ENCODE data around the gene ZMAT5. TPM values are rescaled to one million over a fixed set of nuclear protein-coding genes. Genes with fewer than 3 reads are reported as not detected.

Gene ZMAT5
- total and polyA plus RNA-seq, 2 of the 13 experiments (the other 11 are each of a cell fraction or from before 2014, with no cell fraction given), result 20.7 to 27.8 TPM

- TF ChIP-seq NFKBIZ (CRISPR knock-in tag; IDR thresholded peaks at IDR 0.05), result no peak
- TF ChIP-seq ZC3H13 (CRISPR knock-in tag; IDR thresholded peaks at IDR 0.05), result no peak; the same call in 1 of the 2 replicates
- TF ChIP-seq HOMEZ (CRISPR knock-in tag; IDR thresholded peaks at IDR 0.05; ENCODE audit: low read depth), result peak; percentile 62; the same call in 1 of the 2 replicates
- peak; percentile 62; the same call in 1 of the 2 replicates for TF ChIP-seq ZNF580 (CRISPR knock-in tag; IDR thresholded peaks at IDR 0.05; ENCODE audit: borderline replicate concordance, low read depth)
- TF ChIP-seq ATF5 (CRISPR knock-in tag; IDR thresholded peaks at IDR 0.05; ENCODE audit: low read depth), result no peak
- TF ChIP-seq XRCC5 (optimal IDR thresholded peaks at IDR 0.05; ENCODE audit: low read length), result no peak
- TF ChIP-seq SMARCE1 (IDR thresholded peaks at IDR 0.05; ENCODE audit: borderline replicate concordance), result no peak
- no peak for TF ChIP-seq ZNF546 (CRISPR knock-in tag; conservative IDR thresholded peaks at IDR 0.05)
- TF ChIP-seq FOXM1 (CRISPR knock-in tag; IDR thresholded peaks at IDR 0.05), result no peak
- no peak for TF ChIP-seq HMGXB3 (CRISPR knock-in tag; IDR thresholded peaks at IDR 0.05; ENCODE audit: borderline replicate concordance)
- peak; percentile 54 for TF ChIP-seq IKZF5 (CRISPR knock-in tag; IDR thresholded peaks at IDR 0.05)
- TF ChIP-seq ZNF775 (CRISPR knock-in tag; IDR thresholded peaks at IDR 0.05; ENCODE audit: borderline replicate concordance), result no peak
- TF ChIP-seq ELF4 (CRISPR knock-in tag; IDR thresholded peaks at IDR 0.05; ENCODE audit: borderline replicate concordance), result no peak
- TF ChIP-seq EP300 (IDR thresholded peaks at IDR 0.05; ENCODE audit: low read depth in 2 of 2, low read length in 2 of 2), result peak; percentile 22 to 68; a peak in 2 of 4 replicates
- TF ChIP-seq EP300 (CRISPR knock-in tag; IDR thresholded peaks at IDR 0.05; ENCODE audit: borderline replicate concordance), result peak; percentile 79
- TF ChIP-seq ZBTB7A (CRISPR knock-in tag; IDR thresholded peaks at IDR 0.05), result no peak
- no peak for TF ChIP-seq TBX3 (IDR thresholded peaks at IDR 0.05; ENCODE audit: borderline replicate concordance)
- TF ChIP-seq NFIC (IDR thresholded peaks at IDR 0.05; ENCODE audit: low read length), result no peak
- TF ChIP-seq AKAP8 (CRISPR knock-in tag; IDR thresholded peaks at IDR 0.05), result no peak
- no peak for TF ChIP-seq CREB1 (IDR thresholded peaks at IDR 0.05)
- TF ChIP-seq CREB1 (CRISPR knock-in tag; IDR thresholded peaks at IDR 0.05), result no peak
- no peak for TF ChIP-seq TEAD3 (CRISPR knock-in tag; optimal IDR thresholded peaks at IDR 0.05; ENCODE audit: borderline replicate concordance)
- TF ChIP-seq RAD21 (CRISPR knock-in tag; IDR thresholded peaks at IDR 0.05), result no peak
- TF ChIP-seq NFRKB (IDR thresholded peaks at IDR 0.05), result no peak
- TF ChIP-seq SKI (IDR thresholded peaks at IDR 0.05; ENCODE audit: partially characterized antibody), result peak; percentile 77
Measured at GRCh38 chr22:29799217-29799680, 32.4 kb upstream of the ZMAT5 start (continued).
